Measurements from ENCODE around the gene CDSN.

DNA sequence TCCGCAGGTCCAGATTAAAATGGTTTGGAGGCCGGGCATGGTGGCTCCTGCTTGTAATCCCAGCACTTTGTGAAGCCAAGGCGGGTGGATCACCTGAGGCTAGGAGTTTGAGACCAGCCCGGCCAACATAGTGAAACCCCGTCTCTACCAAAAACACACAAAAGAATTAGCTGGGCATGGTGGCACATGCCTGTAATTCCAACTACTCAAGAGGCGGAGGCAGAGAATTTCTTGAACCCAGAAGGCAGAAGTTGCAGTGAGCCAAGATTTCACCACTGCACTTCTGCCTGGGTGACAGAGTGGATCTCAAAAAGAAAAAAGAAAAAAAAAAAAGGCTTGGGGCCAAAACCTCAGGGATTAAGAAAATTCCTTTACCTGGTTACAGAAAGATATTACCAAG, 38.4 kb downstream of the CDSN start:
- TF ChIP-seq, protein P1, sequence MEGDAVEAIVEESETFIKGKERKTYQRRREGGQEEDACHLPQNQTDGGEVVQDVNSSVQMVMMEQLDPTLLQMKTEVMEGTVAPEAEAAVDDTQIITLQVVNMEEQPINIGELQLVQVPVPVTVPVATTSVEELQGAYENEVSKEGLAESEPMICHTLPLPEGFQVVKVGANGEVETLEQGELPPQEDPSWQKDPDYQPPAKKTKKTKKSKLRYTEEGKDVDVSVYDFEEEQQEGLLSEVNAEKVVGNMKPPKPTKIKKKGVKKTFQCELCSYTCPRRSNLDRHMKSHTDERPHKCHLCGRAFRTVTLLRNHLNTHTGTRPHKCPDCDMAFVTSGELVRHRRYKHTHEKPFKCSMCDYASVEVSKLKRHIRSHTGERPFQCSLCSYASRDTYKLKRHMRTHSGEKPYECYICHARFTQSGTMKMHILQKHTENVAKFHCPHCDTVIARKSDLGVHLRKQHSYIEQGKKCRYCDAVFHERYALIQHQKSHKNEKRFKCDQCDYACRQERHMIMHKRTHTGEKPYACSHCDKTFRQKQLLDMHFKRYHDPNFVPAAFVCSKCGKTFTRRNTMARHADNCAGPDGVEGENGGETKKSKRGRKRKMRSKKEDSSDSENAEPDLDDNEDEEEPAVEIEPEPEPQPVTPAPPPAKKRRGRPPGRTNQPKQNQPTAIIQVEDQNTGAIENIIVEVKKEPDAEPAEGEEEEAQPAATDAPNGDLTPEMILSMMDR (conservative IDR thresholded peaks at IDR 0.05; ENCODE audit: low read depth in 2 of 2): no peak
- TF ChIP-seq CREB1 (CRISPR knock-in tag; IDR thresholded peaks at IDR 0.05; ENCODE audit: low read depth) (no peak), EZH2 (IDR thresholded peaks at IDR 0.05; ENCODE audit: low read depth, unreplicated experiment) (no peak), POLR2AphosphoS5 (IDR thresholded peaks at IDR 0.05; ENCODE audit: low read depth) (no peak), STAT1 (IDR thresholded peaks at IDR 0.05; ENCODE audit: unreplicated experiment) (no peak)
- TF ChIP-seq, protein P2, sequence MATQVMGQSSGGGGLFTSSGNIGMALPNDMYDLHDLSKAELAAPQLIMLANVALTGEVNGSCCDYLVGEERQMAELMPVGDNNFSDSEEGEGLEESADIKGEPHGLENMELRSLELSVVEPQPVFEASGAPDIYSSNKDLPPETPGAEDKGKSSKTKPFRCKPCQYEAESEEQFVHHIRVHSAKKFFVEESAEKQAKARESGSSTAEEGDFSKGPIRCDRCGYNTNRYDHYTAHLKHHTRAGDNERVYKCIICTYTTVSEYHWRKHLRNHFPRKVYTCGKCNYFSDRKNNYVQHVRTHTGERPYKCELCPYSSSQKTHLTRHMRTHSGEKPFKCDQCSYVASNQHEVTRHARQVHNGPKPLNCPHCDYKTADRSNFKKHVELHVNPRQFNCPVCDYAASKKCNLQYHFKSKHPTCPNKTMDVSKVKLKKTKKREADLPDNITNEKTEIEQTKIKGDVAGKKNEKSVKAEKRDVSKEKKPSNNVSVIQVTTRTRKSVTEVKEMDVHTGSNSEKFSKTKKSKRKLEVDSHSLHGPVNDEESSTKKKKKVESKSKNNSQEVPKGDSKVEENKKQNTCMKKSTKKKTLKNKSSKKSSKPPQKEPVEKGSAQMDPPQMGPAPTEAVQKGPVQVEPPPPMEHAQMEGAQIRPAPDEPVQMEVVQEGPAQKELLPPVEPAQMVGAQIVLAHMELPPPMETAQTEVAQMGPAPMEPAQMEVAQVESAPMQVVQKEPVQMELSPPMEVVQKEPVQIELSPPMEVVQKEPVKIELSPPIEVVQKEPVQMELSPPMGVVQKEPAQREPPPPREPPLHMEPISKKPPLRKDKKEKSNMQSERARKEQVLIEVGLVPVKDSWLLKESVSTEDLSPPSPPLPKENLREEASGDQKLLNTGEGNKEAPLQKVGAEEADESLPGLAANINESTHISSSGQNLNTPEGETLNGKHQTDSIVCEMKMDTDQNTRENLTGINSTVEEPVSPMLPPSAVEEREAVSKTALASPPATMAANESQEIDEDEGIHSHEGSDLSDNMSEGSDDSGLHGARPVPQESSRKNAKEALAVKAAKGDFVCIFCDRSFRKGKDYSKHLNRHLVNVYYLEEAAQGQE (IDR thresholded peaks at IDR 0.05; ENCODE audit: unreplicated experiment): no peak
